NCI-H82 (cell line): ENCODE measurements around the gene FTO.

ENCODE experiments used
- DNase-seq: peaks from one replicate; lab custom pipeline; 2025; lab: John Stamatoyannopoulos, UW

Gene FTO

GRCh38 chr16:53901408-53901807 lies 197.5 kb downstream of the FTO start:
- DNase-seq, result no peak

GRCh38 chr16:53904533-53904932 lies 200.6 kb downstream of the FTO start:
- no peak for DNase-seq

- no peak for DNase-seq
Observed at GRCh38 chr16:53905028-53905427, 201.1 kb downstream of the FTO start.

DNA sequence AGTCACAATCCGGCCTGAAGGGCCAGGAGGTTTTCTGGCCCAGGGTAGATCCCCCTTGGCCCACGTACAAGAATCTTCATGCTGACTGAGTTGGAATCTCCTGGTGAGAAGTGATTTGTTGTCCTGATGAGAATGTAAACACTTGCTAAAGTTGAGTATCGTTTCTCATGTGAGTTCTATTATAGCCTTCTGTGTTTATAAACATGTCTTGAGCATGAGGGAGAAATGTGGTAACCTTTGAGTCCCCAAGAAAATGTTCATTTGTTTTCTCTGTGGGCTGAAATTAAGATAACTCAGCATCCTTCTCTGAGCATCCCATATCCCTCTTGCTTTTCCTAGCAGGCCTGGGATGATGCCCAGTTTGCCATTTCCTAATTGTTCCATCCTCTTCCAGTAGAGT lies 204.8 kb downstream of the FTO start:
- no peak for DNase-seq

- no peak for DNase-seq
Observed at GRCh38 chr16:53910990-53911389, 207.0 kb downstream of the FTO start.

GRCh38 chr16:53911513-53911912 lies 207.6 kb downstream of the FTO start:
- no peak for DNase-seq

DNA sequence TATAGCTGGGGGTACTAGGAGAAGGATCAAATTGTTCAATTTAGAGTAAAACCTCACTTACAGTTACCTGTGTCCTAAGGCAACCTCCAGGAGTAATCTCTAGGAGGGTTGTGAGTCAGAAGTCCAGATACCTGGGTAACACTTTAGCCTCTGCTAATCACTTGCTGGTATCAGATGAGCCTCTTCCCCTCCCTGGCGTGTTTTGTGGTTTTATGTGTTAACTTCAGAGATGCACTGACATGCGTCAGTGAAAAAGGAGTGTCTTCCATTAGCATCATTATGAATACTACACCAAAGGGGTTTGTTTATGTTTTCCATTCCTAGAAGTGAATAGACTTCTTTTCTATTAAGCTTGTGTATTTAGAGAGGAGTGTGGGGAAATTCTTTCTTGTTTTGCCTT lies 208.2 kb downstream of the FTO start:
- no peak for DNase-seq

GRCh38 chr16:53913099-53913870 lies 209.3 kb downstream of the FTO start:
- no peak for DNase-seq

- no peak for DNase-seq
Observed at GRCh38 chr16:53913920-53914319, 210.0 kb downstream of the FTO start.

DNA sequence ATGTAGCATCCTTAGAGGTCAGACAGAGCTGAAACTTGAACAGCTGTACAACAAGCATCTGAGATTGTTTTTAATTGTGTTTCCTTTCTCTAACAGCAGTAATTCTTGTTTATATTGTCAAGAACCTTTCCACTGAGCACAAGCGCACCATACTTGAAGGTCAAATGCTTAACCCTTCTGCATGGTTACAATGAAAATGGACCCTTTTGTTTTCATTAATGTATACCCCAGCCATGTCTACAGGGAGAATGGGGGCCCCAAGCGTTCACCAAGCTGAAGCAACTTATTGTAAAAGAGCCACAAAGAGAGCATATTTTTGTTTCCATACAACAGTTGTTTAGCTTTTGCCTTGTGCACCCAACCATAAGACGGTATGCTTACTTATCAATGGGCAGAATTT lies 210.8 kb downstream of the FTO start:
- no peak for DNase-seq

DNA sequence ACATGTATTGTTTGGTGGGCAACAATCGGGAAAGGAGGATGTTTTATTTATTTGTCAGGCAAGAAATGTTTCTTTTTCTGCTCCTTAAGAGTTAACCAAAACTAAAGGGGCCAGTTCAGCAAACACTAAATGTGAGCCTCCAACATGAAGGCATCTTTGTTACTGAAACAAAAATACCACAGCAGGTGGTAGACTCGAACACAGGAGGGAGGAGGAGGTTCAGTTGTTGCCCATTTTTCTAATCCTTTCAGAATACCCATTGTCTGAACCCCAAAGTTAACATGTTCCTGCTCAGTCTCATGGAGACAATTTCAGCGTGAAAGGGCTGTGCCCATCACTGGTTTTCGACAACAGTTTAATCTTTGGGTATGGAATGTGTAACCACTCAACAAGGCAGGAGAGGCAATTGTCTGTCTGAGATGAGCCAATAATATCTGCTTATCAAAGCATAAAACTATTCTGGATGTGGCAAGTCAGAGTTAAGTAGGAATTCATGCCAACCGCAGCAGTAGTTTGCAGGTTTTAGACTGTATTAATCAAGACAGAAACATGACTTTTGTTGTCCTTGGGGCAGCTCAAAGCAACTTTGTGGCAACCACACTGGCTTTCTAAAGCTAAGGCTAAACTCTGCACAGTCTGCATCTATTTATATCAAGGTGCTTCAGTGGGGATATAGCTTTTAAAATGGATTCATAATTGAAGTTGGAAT lies 211.7 kb downstream of the FTO start:
- no peak for DNase-seq

- no peak for DNase-seq
Observed at GRCh38 chr16:53920988-53921387, 217.0 kb downstream of the FTO start.

DNA sequence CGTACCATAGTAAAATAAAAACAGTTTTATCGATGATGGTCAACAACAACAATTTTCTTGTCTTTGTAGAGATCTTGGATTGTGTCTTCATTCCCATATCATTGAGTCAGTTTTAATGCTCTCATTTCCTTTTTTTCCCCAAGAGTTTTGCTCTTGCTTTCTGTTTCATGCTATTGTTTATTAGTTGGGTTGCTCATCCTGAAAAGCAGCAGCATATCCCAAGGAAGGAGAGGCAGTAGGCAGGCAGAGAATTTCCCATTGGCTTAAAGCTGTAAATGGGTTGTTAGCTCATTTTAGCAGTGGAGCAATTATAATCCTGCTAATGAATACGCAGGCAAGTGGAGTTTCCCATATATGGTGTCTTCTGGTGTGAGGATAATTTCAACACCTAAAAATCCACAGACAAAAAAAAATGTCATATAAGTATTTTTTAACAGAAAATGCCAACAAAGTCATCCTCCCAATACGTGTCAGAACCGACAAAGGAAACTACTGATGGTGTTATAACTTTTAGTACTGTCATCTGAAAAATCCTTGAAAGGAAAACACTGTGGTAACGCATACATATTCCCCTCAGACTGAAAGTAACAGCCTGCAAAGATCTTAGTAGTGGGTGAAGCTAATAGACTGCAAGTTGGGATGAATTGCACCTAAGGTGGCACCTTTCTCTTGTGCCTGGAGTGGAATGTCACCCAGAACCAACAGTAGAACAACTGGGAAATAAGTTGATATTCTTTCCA lies 218.3 kb downstream of the FTO start:
- DNase-seq, result no peak

DNA sequence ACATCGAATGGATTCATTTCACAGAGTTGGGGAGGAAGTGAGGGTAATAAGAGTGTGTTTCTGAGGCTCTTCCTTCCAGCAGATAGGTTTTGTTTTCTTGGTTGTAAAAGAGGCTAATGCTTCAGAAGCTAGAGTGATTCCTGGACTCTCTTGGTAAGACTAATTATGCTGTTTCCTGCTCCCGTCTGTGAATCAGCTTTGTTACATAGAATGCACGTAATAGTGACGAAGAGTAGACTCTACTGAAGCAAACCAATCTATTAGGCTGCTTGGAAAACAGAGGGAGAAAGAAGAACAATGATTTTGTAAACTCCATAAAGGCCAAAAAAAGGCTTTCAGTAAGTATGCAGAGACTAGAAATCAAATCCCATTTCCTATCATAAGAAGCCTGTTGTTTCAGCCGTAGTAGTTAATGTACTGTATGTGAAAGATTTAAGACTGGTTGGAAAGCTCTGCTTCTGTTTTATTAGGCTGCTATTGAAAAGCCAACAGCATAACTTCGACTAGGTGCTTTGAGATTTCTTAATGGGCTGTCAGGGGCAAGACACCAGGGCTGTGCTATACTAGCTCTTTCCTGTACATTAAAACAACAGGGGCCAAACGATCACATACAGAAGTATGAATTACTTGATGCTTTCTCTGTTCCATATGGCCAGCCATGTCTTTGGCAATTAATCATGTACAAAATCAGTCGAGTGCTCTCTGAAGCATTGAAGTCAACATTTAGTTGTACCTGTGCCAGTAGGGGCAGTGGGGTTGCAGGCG lies 219.0 kb downstream of the FTO start:
- DNase-seq, result no peak

- DNase-seq, result no peak
Observed at GRCh38 chr16:53924331-53925106, 220.6 kb downstream of the FTO start.

DNA sequence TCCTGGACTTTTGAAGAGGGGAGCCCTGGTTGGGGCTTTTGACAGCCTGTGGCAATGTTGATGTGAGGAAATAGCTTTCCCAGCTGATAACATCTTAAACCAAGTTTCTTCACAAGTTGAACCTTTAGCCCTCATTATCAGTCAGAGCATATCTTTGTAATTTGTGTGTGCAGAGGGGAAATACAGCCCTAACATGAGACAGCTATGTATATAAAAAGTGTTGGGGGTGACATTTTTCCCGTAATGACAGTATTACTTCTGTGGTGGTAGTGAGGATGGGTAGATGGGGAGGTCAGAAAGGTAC lies 221.1 kb downstream of the FTO start:
- DNase-seq, result no peak

DNA sequence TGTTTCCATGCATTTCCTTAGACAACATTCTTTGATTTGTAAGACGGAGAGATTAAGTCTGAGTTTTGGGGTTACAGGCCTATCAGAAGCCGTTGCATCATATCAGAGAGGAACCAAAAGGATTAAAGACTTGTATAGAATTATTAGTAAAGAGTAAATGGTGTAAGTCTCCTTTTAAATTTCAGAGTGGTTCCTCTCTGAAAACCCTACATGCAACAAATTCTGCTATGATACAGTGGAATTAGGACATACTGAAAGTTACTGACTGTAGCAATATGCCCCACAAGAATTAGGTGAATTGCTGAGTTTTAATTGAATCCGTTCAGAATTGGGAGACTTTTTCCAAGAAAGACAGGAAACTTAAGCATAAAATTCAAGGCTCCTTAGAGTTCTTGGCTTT lies 221.6 kb downstream of the FTO start:
- DNase-seq, result no peak

DNA sequence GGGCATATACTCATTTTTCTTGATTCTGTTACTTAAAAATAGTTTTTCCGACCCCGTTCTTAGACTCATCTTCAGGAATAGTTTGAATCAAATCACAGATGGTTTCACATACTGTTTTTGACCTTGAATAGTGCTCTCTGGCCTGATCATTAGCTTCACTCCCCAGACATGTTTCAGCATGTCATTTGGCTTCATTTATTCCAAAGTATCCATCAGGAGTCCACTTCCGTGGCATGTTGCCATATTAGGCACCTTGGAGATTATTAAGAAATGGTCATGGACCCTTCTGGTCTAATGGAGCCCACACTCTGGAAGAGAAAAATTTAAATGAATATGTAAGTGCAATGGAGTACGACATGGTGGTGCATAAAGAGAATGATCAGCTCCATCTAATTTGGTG lies 222.3 kb downstream of the FTO start:
- DNase-seq, result no peak

DNA sequence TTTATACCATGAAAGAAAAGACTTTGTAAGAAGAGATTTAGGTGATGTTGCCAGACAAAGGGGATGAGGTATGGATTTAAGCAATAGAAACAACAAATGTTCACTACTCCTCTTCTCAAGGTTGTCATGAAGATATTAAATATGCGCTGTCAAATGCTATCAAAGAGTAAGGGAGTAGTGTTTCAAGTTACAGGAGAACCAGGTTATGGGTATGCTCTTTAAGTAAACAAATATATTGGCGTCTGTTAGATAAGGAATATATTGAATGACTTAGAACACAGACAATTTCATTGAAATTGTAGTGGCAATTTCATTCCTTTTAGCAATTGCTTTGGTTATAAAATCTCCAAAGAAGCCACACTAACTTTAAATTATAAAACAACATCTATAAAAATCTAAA lies 229.0 kb downstream of the FTO start:
- no peak for DNase-seq

- no peak for DNase-seq
Observed at GRCh38 chr16:53933407-53933806, 229.5 kb downstream of the FTO start.

GRCh38 chr16:53936052-53936451 lies 232.1 kb downstream of the FTO start:
- DNase-seq, result no peak

DNA sequence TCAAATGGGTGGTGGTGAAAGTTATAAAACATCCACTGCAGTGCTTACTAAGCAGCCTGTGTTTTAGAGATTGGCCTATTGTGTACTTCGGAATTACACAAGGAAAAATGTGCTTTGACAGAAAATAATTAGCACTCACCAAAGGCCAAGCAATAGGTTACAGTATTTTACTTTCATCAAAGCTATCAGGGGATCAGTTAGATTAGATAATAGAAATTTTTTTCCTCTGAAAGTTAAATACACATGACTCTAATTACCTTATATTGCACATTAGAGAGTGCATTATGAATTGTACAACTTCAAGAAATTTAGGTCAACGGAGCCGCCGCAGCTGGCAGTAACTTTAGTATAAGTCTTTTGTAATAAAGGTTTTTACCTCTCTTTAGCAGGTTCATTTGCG lies 232.6 kb downstream of the FTO start:
- DNase-seq, result no peak
